ENCODE data around the gene RELB.

GRCh38 chr19:44988896-44989556 lies 12.2 kb upstream of the RELB start:
- no peak for TF ChIP-seq POLR2AphosphoS5 (IDR thresholded peaks at IDR 0.05; ENCODE audit: borderline replicate concordance, low read depth, low read length)
- TF ChIP-seq EZH2 (IDR thresholded peaks at IDR 0.05): no peak
